K562 (cell line): ENCODE data around the gene CDS2.

Experiments
- ARHGAP35 ChIP-seq: fragments of 450-650 bp; IDR thresholded peaks from 2 replicates; pipeline ENCODE4 v1.6.1; 2018; ENCODE audit not compliant: partially characterized antibody
- EHMT2 ChIP-seq: fragments of 450-650 bp; IDR thresholded peaks from 2 replicates; pipeline ENCODE4 v1.6.1; 2018; ENCODE audit warnings: antibody characterized with exemption
- FOXJ3 ChIP-seq: sonication (generic); formaldehyde crosslinking; IDR thresholded peaks from 2 replicates; pipeline ENCODE4 v1.4.0; 2020; ENCODE audit warnings: mild to moderate bottlenecking, missing genetic modification reagents
- HDAC2 ChIP-seq: fragments of 450-650 bp; IDR thresholded peaks from 2 replicates; pipeline ENCODE4 v1.6.1; 2016; ENCODE audit warnings: mild to moderate bottlenecking
- HDGF ChIP-seq: fragments of 450-650 bp; IDR thresholded peaks from 2 replicates; pipeline ENCODE4 v1.6.1; 2016
- HNRNPL ChIP-seq: fragments of 200-400 bp; formaldehyde crosslinking; IDR thresholded peaks from 2 replicates; pipeline ENCODE4 v1.6.1; 2017; ENCODE audit warnings: low read depth, mild to moderate bottlenecking, low read length
- JUND ChIP-seq, 2 experiments: IDR thresholded peaks; 2 replicates in 1 of 2; 3 replicates in 1 of 2; pipeline ENCODE4 v1.6.1; 2011; ENCODE audit warnings: borderline replicate concordance in 2 of 2, low read depth in 2 of 2, low read length in 2 of 2, improper control_type of control experiment in 1 of 2, missing biosample characterization in 1 of 2, missing genetic modification characterization in 1 of 2, missing genetic modification reagents in 1 of 2
- POLR2AphosphoS5 ChIP-seq: IDR thresholded peaks from 2 replicates; pipeline ENCODE4 v1.6.1; 2011; ENCODE audit warnings: mild to moderate bottlenecking, low read depth, low read length, moderate library complexity; ENCODE audit not compliant: control insufficient read depth, insufficient read depth
- POLR3G ChIP-seq: IDR thresholded peaks from 2 replicates; pipeline ENCODE4 v1.6.1; 2011; ENCODE audit not compliant: insufficient read length, insufficient replicate concordance; ENCODE audit errors: extremely low read depth
- TEAD2 ChIP-seq: fragments of 450-650 bp; IDR thresholded peaks from 2 replicates; pipeline ENCODE4 v1.6.1; 2016; ENCODE audit warnings: missing genetic modification characterization, control low read depth, missing compliant biosample characterization
- ZNF121 ChIP-seq: sonication (generic); formaldehyde crosslinking; conservative IDR thresholded peaks from 2 replicates; pipeline ENCODE4 v1.8.0; 2022; ENCODE audit warnings: missing genetic modification reagents
- ZNF780A ChIP-seq: fragments of 250-450 bp; sonication (Bioruptor Pico); IDR thresholded peaks from 2 replicates; pipeline ENCODE4 v1.5.0; 2021; ENCODE audit warnings: mild to moderate bottlenecking
- TF ChIP-seq, protein P1 (sequence below): fragments of 250-450 bp; sonication (Bioruptor Pico); IDR thresholded peaks from 2 replicates; pipeline ENCODE4 v1.4.0; 2020; ENCODE audit warnings: mild to moderate bottlenecking, moderate library complexity, borderline replicate concordance
- TF ChIP-seq, protein P2 (sequence below), 3 experiments: IDR thresholded peaks in 2 of 3; conservative IDR thresholded peaks in 1 of 3; 2 replicates each; pipeline ENCODE4 v1.5.1; 2011 to 2012; ENCODE audit warnings: low read length in 3 of 3, mild to moderate bottlenecking in 3 of 3, control low read depth in 2 of 3, improper control_type of control experiment in 1 of 3, inconsistent platforms in 1 of 3, low read depth in 1 of 3, mixed read lengths in 1 of 3, moderate library complexity in 1 of 3; ENCODE audit not compliant: insufficient read depth in 2 of 3

DNA sequence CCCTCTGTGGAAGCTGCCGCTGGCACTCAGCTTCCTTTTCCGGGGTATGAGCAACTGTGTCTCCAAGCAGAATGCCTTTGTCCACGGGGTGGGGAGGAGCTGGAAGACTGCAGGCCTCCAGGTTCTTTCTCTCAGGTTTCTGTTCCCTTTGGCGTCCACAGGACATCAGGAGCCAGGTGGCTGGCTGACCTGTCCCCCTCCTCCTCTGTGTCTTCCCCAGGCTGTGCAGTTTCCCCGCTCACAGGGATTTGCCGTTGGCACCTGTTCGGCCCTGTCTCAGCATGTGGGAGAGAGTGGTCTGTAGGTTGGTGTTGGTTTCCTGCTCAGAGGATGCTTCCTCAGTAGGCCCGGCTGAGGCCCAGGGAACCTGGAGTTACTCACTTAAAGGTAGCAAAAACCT lies 43.5 kb downstream of the CDS2 start:
- no peak for TF ChIP-seq HNRNPL
- no peak for TF ChIP-seq ZNF121
- TF ChIP-seq, protein P1, sequence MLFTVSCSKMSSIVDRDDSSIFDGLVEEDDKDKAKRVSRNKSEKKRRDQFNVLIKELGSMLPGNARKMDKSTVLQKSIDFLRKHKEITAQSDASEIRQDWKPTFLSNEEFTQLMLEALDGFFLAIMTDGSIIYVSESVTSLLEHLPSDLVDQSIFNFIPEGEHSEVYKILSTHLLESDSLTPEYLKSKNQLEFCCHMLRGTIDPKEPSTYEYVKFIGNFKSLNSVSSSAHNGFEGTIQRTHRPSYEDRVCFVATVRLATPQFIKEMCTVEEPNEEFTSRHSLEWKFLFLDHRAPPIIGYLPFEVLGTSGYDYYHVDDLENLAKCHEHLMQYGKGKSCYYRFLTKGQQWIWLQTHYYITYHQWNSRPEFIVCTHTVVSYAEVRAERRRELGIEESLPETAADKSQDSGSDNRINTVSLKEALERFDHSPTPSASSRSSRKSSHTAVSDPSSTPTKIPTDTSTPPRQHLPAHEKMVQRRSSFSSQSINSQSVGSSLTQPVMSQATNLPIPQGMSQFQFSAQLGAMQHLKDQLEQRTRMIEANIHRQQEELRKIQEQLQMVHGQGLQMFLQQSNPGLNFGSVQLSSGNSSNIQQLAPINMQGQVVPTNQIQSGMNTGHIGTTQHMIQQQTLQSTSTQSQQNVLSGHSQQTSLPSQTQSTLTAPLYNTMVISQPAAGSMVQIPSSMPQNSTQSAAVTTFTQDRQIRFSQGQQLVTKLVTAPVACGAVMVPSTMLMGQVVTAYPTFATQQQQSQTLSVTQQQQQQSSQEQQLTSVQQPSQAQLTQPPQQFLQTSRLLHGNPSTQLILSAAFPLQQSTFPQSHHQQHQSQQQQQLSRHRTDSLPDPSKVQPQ (CRISPR knock-in tag), result no peak
- TF ChIP-seq JUND (IDR thresholded peaks at IDR 0.05; ENCODE audit: borderline replicate concordance, low read depth, low read length), result no peak
- TF ChIP-seq JUND (tag; IDR thresholded peaks at IDR 0.05; ENCODE audit: borderline replicate concordance, low read depth, low read length), result no peak
- TF ChIP-seq FOXJ3 (CRISPR knock-in tag), result no peak
- TF ChIP-seq, protein P2, sequence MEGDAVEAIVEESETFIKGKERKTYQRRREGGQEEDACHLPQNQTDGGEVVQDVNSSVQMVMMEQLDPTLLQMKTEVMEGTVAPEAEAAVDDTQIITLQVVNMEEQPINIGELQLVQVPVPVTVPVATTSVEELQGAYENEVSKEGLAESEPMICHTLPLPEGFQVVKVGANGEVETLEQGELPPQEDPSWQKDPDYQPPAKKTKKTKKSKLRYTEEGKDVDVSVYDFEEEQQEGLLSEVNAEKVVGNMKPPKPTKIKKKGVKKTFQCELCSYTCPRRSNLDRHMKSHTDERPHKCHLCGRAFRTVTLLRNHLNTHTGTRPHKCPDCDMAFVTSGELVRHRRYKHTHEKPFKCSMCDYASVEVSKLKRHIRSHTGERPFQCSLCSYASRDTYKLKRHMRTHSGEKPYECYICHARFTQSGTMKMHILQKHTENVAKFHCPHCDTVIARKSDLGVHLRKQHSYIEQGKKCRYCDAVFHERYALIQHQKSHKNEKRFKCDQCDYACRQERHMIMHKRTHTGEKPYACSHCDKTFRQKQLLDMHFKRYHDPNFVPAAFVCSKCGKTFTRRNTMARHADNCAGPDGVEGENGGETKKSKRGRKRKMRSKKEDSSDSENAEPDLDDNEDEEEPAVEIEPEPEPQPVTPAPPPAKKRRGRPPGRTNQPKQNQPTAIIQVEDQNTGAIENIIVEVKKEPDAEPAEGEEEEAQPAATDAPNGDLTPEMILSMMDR (IDR thresholded peaks at IDR 0.05 in 2 of 3, conservative IDR thresholded peaks at IDR 0.05 in 1 of 3; ENCODE audit: insufficient read depth in 2 of 3, low read depth in 1 of 3, low read length in 3 of 3), result no peak
- TF ChIP-seq ZNF780A (CRISPR knock-in tag), result no peak
- TF ChIP-seq EHMT2, result no peak
- no peak for TF ChIP-seq HDAC2
- no peak for TF ChIP-seq ARHGAP35
- TF ChIP-seq HDGF, result no peak
- no peak for TF ChIP-seq POLR2AphosphoS5
- TF ChIP-seq TEAD2 (tag), result no peak
- TF ChIP-seq POLR3G, result no peak
